Mesendoderm (in vitro differentiated cells): ENCODE measurements around the gene ZGPAT.
"Not testable (repeated sequence)": the region's sequence is repeated elsewhere in the genome, so short reads cannot be mapped to it uniquely, and the experiment has no call there.

Experiments used
- DNase-seq: peaks from one replicate; pipeline ENCODE4 v3.0.0; 2013
- H2AK5ac ChIP-seq: 2 replicates; pipeline ENCODE4 v1.6.1; 2013; ENCODE audit warnings: low read length, inconsistent platforms
- H2BK120ac ChIP-seq: 2 replicates; pipeline ENCODE4 v1.6.1; 2013; ENCODE audit warnings: low read depth, mild to moderate bottlenecking, low read length, moderate library complexity, mixed read lengths
- H2BK15ac ChIP-seq: replicated peaks from 2 replicates; pipeline ENCODE4 v1.6.1; 2013; ENCODE audit warnings: low read depth, mild to moderate bottlenecking, moderate library complexity
- H2BK5ac ChIP-seq: 2 replicates; pipeline ENCODE4 v1.6.1; 2013; ENCODE audit warnings: low read length, inconsistent platforms
- H3K18ac ChIP-seq: 2 replicates; pipeline ENCODE4 v1.6.1; 2013; ENCODE audit warnings: mild to moderate bottlenecking, low read length, mixed read lengths
- H3K23ac ChIP-seq: one replicate; pipeline ENCODE4 v1.6.1; 2013; ENCODE audit warnings: low read length
- H3K27ac ChIP-seq: 2 replicates; pipeline ENCODE4 v1.5.1; 2013; ENCODE audit warnings: low read depth, mild to moderate bottlenecking, inconsistent platforms, low read length, moderate library complexity
- H3K27me3 ChIP-seq: 2 replicates; pipeline ENCODE4 v1.6.1; 2013; ENCODE audit warnings: low read length, control low read depth, mild to moderate bottlenecking, inconsistent platforms; ENCODE audit not compliant: insufficient read depth, poor library complexity
- H3K36me3 ChIP-seq: 2 replicates; pipeline ENCODE4 v1.6.1; 2013; ENCODE audit warnings: low read length, inconsistent platforms; ENCODE audit not compliant: control insufficient read depth, insufficient read depth
- H3K4ac ChIP-seq: one replicate; pipeline ENCODE4 v1.6.1; 2013; ENCODE audit warnings: low read depth, mild to moderate bottlenecking, low read length, moderate library complexity
- H3K4me1 ChIP-seq: 2 replicates; pipeline ENCODE4 v1.6.1; 2013; ENCODE audit warnings: low read depth, low read length, inconsistent platforms; ENCODE audit not compliant: control insufficient read depth
- H3K4me2 ChIP-seq: 2 replicates; pipeline ENCODE4 v1.6.1; 2013; ENCODE audit warnings: low read length
- H3K4me3 ChIP-seq: 2 replicates; pipeline ENCODE4 v1.5.1; 2013; ENCODE audit warnings: mild to moderate bottlenecking, low read length
- H3K56ac ChIP-seq: one replicate; pipeline ENCODE4 v1.6.1; 2013; ENCODE audit warnings: low read length
- H3K79me1 ChIP-seq: 2 replicates; pipeline ENCODE4 v1.6.1; 2013; ENCODE audit warnings: low read length, inconsistent platforms
- H3K79me2 ChIP-seq: 2 replicates; pipeline ENCODE4 v1.6.1; 2013; ENCODE audit warnings: mild to moderate bottlenecking, low read length; ENCODE audit not compliant: control insufficient read depth, insufficient read depth
- H3K9ac ChIP-seq: 2 replicates; pipeline ENCODE4 v1.6.1; 2013; ENCODE audit warnings: low read length, inconsistent platforms
- H4K5ac ChIP-seq: one replicate; pipeline ENCODE4 v1.6.1; 2013; ENCODE audit warnings: low read length
- H4K8ac ChIP-seq: one replicate; pipeline ENCODE4 v1.6.1; 2013; ENCODE audit warnings: low read depth, mild to moderate bottlenecking, control low read depth, low read length, moderate library complexity
- WGBS: extraction: QIAGEN DNeasy Blood & Tissue Kit; methylation state at CpG from one replicate; pipeline ENCODE4 v1.1.7; 2013; ENCODE audit warnings: low lambda C conversion rate, missing lambda C conversion rate; ENCODE audit not compliant: insufficient coverage; ENCODE audit errors: extremely low coverage; 5-methylcytosine and 5-hydroxymethylcytosine counted together

ZGPAT gene

GRCh38 chr20:63718996-63719395 lies 11.2 kb downstream of the ZGPAT start:
- Histone ChIP-seq H3K4me1 (no peaks in the 10 kb centered on the region), H3K18ac (no peak overlapping the region), H3K4ac (no peak overlapping the region), H3K79me1 (peaks cover 7% of the 10 kb centered on the region), H2BK120ac (no peak overlapping the region), H3K56ac (no peak overlapping the region), H4K5ac (no peak overlapping the region), H2AK5ac (no peak overlapping the region), H3K23ac (no peak overlapping the region), H3K9ac (no peak overlapping the region), H2BK5ac (no peak overlapping the region), H3K4me3 (no peak overlapping the region), H3K36me3 (no peaks in the 10 kb centered on the region), H3K27me3 (no peaks in the 10 kb centered on the region), H3K27ac (no peak overlapping the region), H4K8ac (no peak overlapping the region), H3K4me2 (no peak overlapping the region), H2BK15ac (no peak overlapping the region), H3K79me2 (no peaks in the 10 kb centered on the region)
- WGBS: no CpG with 5 or more reads among the region's 2 CpGs
- no peak for DNase-seq

GRCh38 chr20:63722967-63723622 lies 15.3 kb downstream of the ZGPAT start:
- H3K18ac ChIP-seq, H3K56ac ChIP-seq, H3K4ac ChIP-seq, H3K27ac ChIP-seq, H3K23ac ChIP-seq, H3K79me1 ChIP-seq, H3K79me2 ChIP-seq, H3K9ac ChIP-seq, H2AK5ac ChIP-seq, H3K4me3 ChIP-seq, H2BK5ac ChIP-seq, H3K4me1 ChIP-seq, H4K5ac ChIP-seq, DNase-seq, H3K27me3 ChIP-seq, H3K4me2 ChIP-seq, H2BK15ac ChIP-seq, H3K36me3 ChIP-seq, H2BK120ac ChIP-seq, H4K8ac ChIP-seq: not testable (repeated sequence)
- WGBS: no CpG with 5 or more reads among the region's 2 CpGs

- not testable (repeated sequence) for H3K4ac ChIP-seq, H2AK5ac ChIP-seq, H2BK5ac ChIP-seq, H2BK15ac ChIP-seq, H3K36me3 ChIP-seq, H3K18ac ChIP-seq, H3K79me2 ChIP-seq, H4K8ac ChIP-seq, H3K56ac ChIP-seq, H2BK120ac ChIP-seq, H3K27ac ChIP-seq, H3K9ac ChIP-seq, DNase-seq, H4K5ac ChIP-seq, H3K4me2 ChIP-seq, H3K27me3 ChIP-seq, H3K23ac ChIP-seq, H3K4me3 ChIP-seq, H3K4me1 ChIP-seq
- WGBS: no CpG with 5 or more reads among the region's 18 CpGs
- H3K79me1 ChIP-seq: peaks cover 13% of the 10 kb centered on the region
Observed at GRCh38 chr20:63730189-63730733, 22.4 kb downstream of the ZGPAT start.

GRCh38 chr20:63731410-63731809 lies 23.6 kb downstream of the ZGPAT start:
- no CpG with 5 or more reads among the region's 5 CpGs for WGBS
- Histone ChIP-seq H3K79me1 (peaks cover 13% of the 10 kb centered on the region), H2AK5ac (no peak overlapping the region), H4K5ac (no peak overlapping the region), H2BK15ac (no peak overlapping the region), H3K56ac (no peak overlapping the region), H3K27me3 (no peaks in the 10 kb centered on the region), H2BK120ac (no peak overlapping the region), H4K8ac (no peak overlapping the region), H3K9ac (no peak overlapping the region), H3K4ac (no peak overlapping the region), H2BK5ac (no peak overlapping the region), H3K4me3 (no peak overlapping the region), H3K79me2 (peaks cover 2% of the 10 kb centered on the region), H3K4me2 (no peak overlapping the region), H3K27ac (no peak overlapping the region), H3K18ac (no peak overlapping the region), H3K23ac (no peak overlapping the region), H3K4me1 (no peaks in the 10 kb centered on the region), H3K36me3 (peaks cover 3% of the 10 kb centered on the region)
- DNase-seq: no peak

GRCh38 chr20:63732118-63733095 lies 24.6 kb downstream of the ZGPAT start:
- Histone ChIP-seq H3K36me3 (peaks cover 3% of the 10 kb centered on the region), H2BK5ac (no peak overlapping the region), H3K79me1 (peaks cover 13% of the 10 kb centered on the region), H3K27me3 (no peaks in the 10 kb centered on the region), H2BK120ac (no peak overlapping the region), H2BK15ac (no peak overlapping the region), H3K4me2 (no peak overlapping the region), H3K23ac (no peak overlapping the region), H3K9ac (no peak overlapping the region), H3K79me2 (peaks cover 2% of the 10 kb centered on the region), H2AK5ac (no peak overlapping the region), H3K4me3 (no peak overlapping the region), H4K8ac (no peak overlapping the region), H3K18ac (no peak overlapping the region), H3K56ac (no peak overlapping the region), H3K27ac (no peak overlapping the region), H3K4ac (no peak overlapping the region), H3K4me1 (no peaks in the 10 kb centered on the region), H4K5ac (no peak overlapping the region)
- no peak for DNase-seq
- 33% methylated on average over 1 of the region's 38 CpGs for WGBS
